Adrenal gland (tissue), 12 donors: ENCODE results near the gene DSCAML1. TPM values are rescaled to one million over a fixed set of nuclear protein-coding genes. Genes with fewer than 3 reads are reported as not detected.

Experiments used
- DNase-seq, 7 donors: peaks; one replicate each; pipeline ENCODE4 v3.0.0-alpha.2; 2019 to 2020
- H3K27ac ChIP-seq, 5 donors: fragments of 200-600 bp; sonication (generic) in 4 of 5; 1 replicate in 3 of 5; 2 replicates in 2 of 5; pipeline versions ENCODE4 v1.5.1 to v1.8.0; 2016 to 2020; ENCODE audit warnings: mild to moderate bottlenecking in 1 of 5
- H3K27me3 ChIP-seq: fragments of 200-600 bp; 2 replicates; pipeline ENCODE4 v1.8.0; 2021
- H3K36me3 ChIP-seq, 2 donors: fragments of 200-600 bp; replicated peaks in 1 of 2; 1 replicate in 1 of 2; 2 replicates in 1 of 2; pipeline versions ENCODE4 v1.5.1 to v1.8.0; 2018 to 2022
- H3K4me1 ChIP-seq, 2 donors: fragments of 200-600 bp; replicated peaks in 1 of 2; 1 replicate in 1 of 2; 2 replicates in 1 of 2; pipeline versions ENCODE4 v1.5.1 to v1.8.0; 2018 to 2021
- H3K4me3 ChIP-seq, 4 donors: fragments of 200-600 bp; sonication (generic) in 3 of 4; one replicate each; pipeline ENCODE4 v1.5.1; 2016 to 2018
- H3K9me3 ChIP-seq, 3 donors: fragments of 200-600 bp; sonication (generic) in 1 of 3; replicated peaks in 1 of 3; 1 replicate in 2 of 3; 2 replicates in 1 of 3; pipeline versions ENCODE4 v1.5.1 to v1.8.0; 2016 to 2021
- CTCF ChIP-seq, 6 experiments: fragments of 450-650 bp in 4 of 6; fragments of 200-600 bp in 2 of 6; sonication (generic) in 1 of 6; IDR thresholded peaks; 1 replicate in 5 of 6; 2 replicates in 1 of 6; pipeline versions ENCODE4 v1.5.1 to v1.8.0; 2016 to 2021; ENCODE audit warnings: antibody characterized with exemption in 6 of 6, mild to moderate bottlenecking in 2 of 6, moderate library complexity in 1 of 6
- POLR2A ChIP-seq, 2 donors: fragments of 450-650 bp; IDR thresholded peaks; one replicate each; pipeline ENCODE4 v1.6.1; 2017; ENCODE audit warnings: antibody characterized with exemption in 2 of 2, mild to moderate bottlenecking in 2 of 2, moderate library complexity in 1 of 2
- WGBS, 4 donors: extraction: QIAGEN DNeasy Blood & Tissue Kit in 2 of 4; methylation state at CpG; one replicate each; pipeline versions ENCODE4 v1.1.5 to v1.1.7; 2013 to 2017; 5-methylcytosine and 5-hydroxymethylcytosine counted together
- intact Hi-C, 2 donors: fragments of 100-400 bp; cut with DNase I; formaldehyde crosslinking; loops; one replicate each; pipeline versions ENCODE4 v1.14.1 to v1.15.0; 2022 to 2023
- polyA plus RNA-seq, 3 donors: library from polyadenylated mRNA; stranded (reverse); fragments of 200-250 nt in 2 of 3; fragments of 350-450 nt in 1 of 3; fragmentation: Illumina TruSeq in 1 of 3; extraction: RNeasy Lipid Tissue Mini Kit (QIAGEN cat#74804) in 1 of 3; gene quantifications; one replicate each; pipeline ENCODE4 v1.2.3, GENCODE V29; 2013 to 2014
- total RNA-seq, 9 donors: library from RNA; depleted of rRNA in 4 of 9; stranded (reverse); fragments of >200 nt in 4 of 9; fragments of 120-200 nt in 1 of 9; fragmentation: NEBNext Ultra II Directional in 1 of 9; extraction: Animal tissue kit (Norgen Biotek cat#: 25700) in 1 of 9; gene quantifications; one replicate each; pipeline versions ENCODE4 v1.1.0 to v1.2.4, GENCODE V29; 2013 to 2023
- donor health status: healthy with polysubstance abuse.
- donor health status: Bipolar disorder and iron deficiency.
- donor health status: DM: yes; HTN: yes; CAD: no.
- donor health status: DM: no; HTN: no; CAD: no.
- donor health status: DM: no; HTN: no; CAD: no.
- donor health status: DM: yes; HTN: yes; CAD: no.

The DSCAML1 gene
- total and polyA plus RNA-seq, 12 donors, result 0.09 to 1.9 (median 0.55) TPM; not detected in 1

GRCh38 chr11:117579161-117579560 lies 217.9 kb downstream of the DSCAML1 start:
- TF ChIP-seq CTCF (IDR thresholded peaks at IDR 0.05) (no peak), POLR2A (IDR thresholded peaks at IDR 0.05) (no peak)
- intact Hi-C loops, result no loop called here
- H3K36me3 ChIP-seq, result no peaks in the 10 kb centered on the region
- H3K4me3 ChIP-seq, result no peak overlapping the region
- no peaks in the 10 kb centered on the region for H3K27me3 ChIP-seq
- no peak overlapping the region for H3K27ac ChIP-seq
- DNase-seq, result no peak
- H3K9me3 ChIP-seq, result no peaks in the 10 kb centered on the region
- WGBS, 4 donors, result 64 to 78% (median 66%) methylated on average over 2 of the region's 2 CpGs
- no peaks in the 10 kb centered on the region for H3K4me1 ChIP-seq

- no peaks in the 10 kb centered on the region for H3K27me3 ChIP-seq
- 78 to 91% (median 84%) methylated on average over 4 of the region's 4 CpGs for WGBS, 4 donors
- TF ChIP-seq CTCF (IDR thresholded peaks at IDR 0.05), result no peak
- no peak for TF ChIP-seq POLR2A (IDR thresholded peaks at IDR 0.05)
- no peak overlapping the region for H3K4me3 ChIP-seq
- no peaks in the 10 kb centered on the region for H3K9me3 ChIP-seq
- no peak for DNase-seq
- H3K4me1 ChIP-seq, result no peaks in the 10 kb centered on the region
- H3K27ac ChIP-seq, result no peak overlapping the region
- no peaks in the 10 kb centered on the region for H3K36me3 ChIP-seq
- intact Hi-C loops, result no loop called here
Observed at GRCh38 chr11:117575856-117576255, 221.2 kb downstream of the DSCAML1 start.

GRCh38 chr11:117574551-117574950 lies 222.5 kb downstream of the DSCAML1 start:
- intact Hi-C loops, result no loop called here
- TF ChIP-seq CTCF (IDR thresholded peaks at IDR 0.05) (no peak), POLR2A (IDR thresholded peaks at IDR 0.05) (no peak)
- H3K4me1 ChIP-seq, result no peaks in the 10 kb centered on the region
- H3K36me3 ChIP-seq, result no peaks in the 10 kb centered on the region
- no peak overlapping the region for H3K27ac ChIP-seq
- 80 to 94% (median 86%) methylated on average over 1 to 3 of the region's 3 CpGs for WGBS, 4 donors
- no peaks in the 10 kb centered on the region for H3K27me3 ChIP-seq
- H3K9me3 ChIP-seq, result no peaks in the 10 kb centered on the region
- no peak overlapping the region for H3K4me3 ChIP-seq
- no peak for DNase-seq

- DNase-seq, result no peak
- intact Hi-C loops, result no loop called here
- H3K4me3 ChIP-seq, result no peak overlapping the region
- no peaks in the 10 kb centered on the region for H3K9me3 ChIP-seq
- TF ChIP-seq CTCF (IDR thresholded peaks at IDR 0.05) (no peak), POLR2A (IDR thresholded peaks at IDR 0.05) (no peak)
- no peaks in the 10 kb centered on the region for H3K36me3 ChIP-seq
- no peaks in the 10 kb centered on the region for H3K27me3 ChIP-seq
- no peaks in the 10 kb centered on the region for H3K4me1 ChIP-seq
- H3K27ac ChIP-seq, result no peak overlapping the region
- 82 to 97% (median 91%) methylated on average over 4 to 8 of the region's 8 CpGs for WGBS, 4 donors
Observed at GRCh38 chr11:117573326-117573725, 223.7 kb downstream of the DSCAML1 start.
